BJ (cell line): ENCODE measurements around the gene TESK2. TPM values are rescaled to one million over a fixed set of nuclear protein-coding genes. Genes with fewer than 3 reads are reported as not detected.

Source experiments
- CTCF ChIA-PET: fragments of 350-600 bp; formaldehyde crosslinking; extraction: SDS; loops from one replicate; lab custom pipeline; 2021; ENCODE audit warnings: antibody characterized with exemption, inconsistent platforms; lab: Yijun Ruan, JAX
- POLR2A ChIA-PET: fragments of 300-600 bp; sonication (Branson Sonifier 250); formaldehyde crosslinking; extraction: SDS; loops from one replicate; lab custom pipeline; 2021; ENCODE audit warnings: antibody characterized with exemption; lab: Charles Lee
- DNase-seq: peaks from one replicate; pipeline ENCODE4 v3.0.0-alpha.2; 2011; ENCODE audit warnings: low read depth
- H3K27me3 ChIP-seq: 2 replicates; pipeline ENCODE4 v1.6.0; 2011; ENCODE audit warnings: low read length; ENCODE audit not compliant: control insufficient read depth, insufficient read depth
- H3K36me3 ChIP-seq: 2 replicates; pipeline ENCODE4 v1.5.1; 2011; ENCODE audit warnings: low read length; ENCODE audit not compliant: control insufficient read depth, insufficient read depth
- H3K4me3 ChIP-seq: 2 replicates; pipeline ENCODE4 v1.5.1; 2011; ENCODE audit warnings: low read depth, mild to moderate bottlenecking, control low read depth, low read length
- polyA plus RNA-seq: library from polyadenylated mRNA; depleted of rRNA; stranded (reverse); fragments of >200 nt; gene quantifications from 2 replicates; pipeline ENCODE4 v1.2.3, GENCODE V29; 2011
- TF ChIP-seq, protein P1 (sequence below): IDR thresholded peaks from 2 replicates; pipeline ENCODE4 v1.5.1; 2011; ENCODE audit warnings: low read depth, mild to moderate bottlenecking, control low read depth, inconsistent platforms, low read length, moderate library complexity; ENCODE audit not compliant: insufficient read depth

TESK2 gene
- polyA plus RNA-seq, 1 experiment = 2.5 TPM

DNA sequence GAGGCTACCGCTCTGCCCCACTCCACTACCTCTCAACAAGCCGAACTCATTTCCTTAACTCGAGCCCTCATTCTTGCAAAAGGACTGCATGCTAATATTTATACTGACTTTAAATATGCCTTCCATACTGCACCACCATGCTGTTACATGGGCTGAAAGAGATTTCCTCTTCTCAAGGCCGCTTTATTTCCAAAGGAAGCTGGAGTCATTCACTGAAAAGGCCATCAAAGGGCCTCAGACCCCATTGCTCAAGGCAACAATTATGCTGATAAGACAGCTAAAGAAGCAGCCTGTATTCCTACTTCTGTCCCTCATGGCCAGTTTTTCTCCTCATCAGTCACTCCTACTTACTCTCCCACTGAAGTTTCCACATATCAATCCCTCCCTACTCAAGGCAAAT lies 171.2 kb downstream of the TESK2 start:
- CTCF ChIA-PET = interaction anchor here (1.1 to 2.4 kb wide), 2 partner anchors 302 to 306 kb away, joined by 3 to 8 read pairs; no protein-coding TSS in a partner anchor
- POLR2A ChIA-PET = no interaction called here

DNA sequence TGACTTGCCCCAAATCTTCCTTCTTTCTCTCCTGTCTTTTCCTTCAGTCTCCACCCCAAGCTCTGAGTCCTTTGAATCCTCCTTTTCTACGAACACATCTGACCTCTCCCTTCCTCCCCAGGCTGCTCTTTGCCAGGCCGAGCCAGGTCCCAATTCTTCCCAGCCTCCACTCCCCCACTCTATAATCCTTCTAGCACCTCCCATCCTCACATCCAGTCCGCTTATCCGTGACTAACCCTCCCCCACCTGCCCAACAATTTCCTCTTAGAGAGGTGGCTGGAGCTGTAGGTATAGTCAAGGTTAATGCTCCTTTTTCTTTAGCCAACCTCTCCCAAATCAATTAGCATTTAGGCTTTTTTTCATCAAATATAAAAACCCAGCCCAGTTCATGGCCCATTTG lies 173.8 kb downstream of the TESK2 start:
- CTCF ChIA-PET = no interaction called here
- Histone ChIP-seq H3K36me3 (no peaks in the 10 kb centered on the region), H3K4me3 (no peak overlapping the region), H3K27me3 (peaks cover 3% of the 10 kb centered on the region; the same call in 1 of the 2 replicates)
- TF ChIP-seq, protein P1, sequence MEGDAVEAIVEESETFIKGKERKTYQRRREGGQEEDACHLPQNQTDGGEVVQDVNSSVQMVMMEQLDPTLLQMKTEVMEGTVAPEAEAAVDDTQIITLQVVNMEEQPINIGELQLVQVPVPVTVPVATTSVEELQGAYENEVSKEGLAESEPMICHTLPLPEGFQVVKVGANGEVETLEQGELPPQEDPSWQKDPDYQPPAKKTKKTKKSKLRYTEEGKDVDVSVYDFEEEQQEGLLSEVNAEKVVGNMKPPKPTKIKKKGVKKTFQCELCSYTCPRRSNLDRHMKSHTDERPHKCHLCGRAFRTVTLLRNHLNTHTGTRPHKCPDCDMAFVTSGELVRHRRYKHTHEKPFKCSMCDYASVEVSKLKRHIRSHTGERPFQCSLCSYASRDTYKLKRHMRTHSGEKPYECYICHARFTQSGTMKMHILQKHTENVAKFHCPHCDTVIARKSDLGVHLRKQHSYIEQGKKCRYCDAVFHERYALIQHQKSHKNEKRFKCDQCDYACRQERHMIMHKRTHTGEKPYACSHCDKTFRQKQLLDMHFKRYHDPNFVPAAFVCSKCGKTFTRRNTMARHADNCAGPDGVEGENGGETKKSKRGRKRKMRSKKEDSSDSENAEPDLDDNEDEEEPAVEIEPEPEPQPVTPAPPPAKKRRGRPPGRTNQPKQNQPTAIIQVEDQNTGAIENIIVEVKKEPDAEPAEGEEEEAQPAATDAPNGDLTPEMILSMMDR = no peak
- no peak for DNase-seq
- POLR2A ChIA-PET = no interaction called here

More for the DNA sequence above, 171.2 kb downstream of the TESK2 start:
- no peak for DNase-seq
- TF ChIP-seq, protein P1 = no peak
- Histone ChIP-seq H3K36me3 (no peaks in the 10 kb centered on the region), H3K27me3 (peaks cover 3% of the 10 kb centered on the region; the same call in 1 of the 2 replicates), H3K4me3 (no peak overlapping the region)

DNA sequence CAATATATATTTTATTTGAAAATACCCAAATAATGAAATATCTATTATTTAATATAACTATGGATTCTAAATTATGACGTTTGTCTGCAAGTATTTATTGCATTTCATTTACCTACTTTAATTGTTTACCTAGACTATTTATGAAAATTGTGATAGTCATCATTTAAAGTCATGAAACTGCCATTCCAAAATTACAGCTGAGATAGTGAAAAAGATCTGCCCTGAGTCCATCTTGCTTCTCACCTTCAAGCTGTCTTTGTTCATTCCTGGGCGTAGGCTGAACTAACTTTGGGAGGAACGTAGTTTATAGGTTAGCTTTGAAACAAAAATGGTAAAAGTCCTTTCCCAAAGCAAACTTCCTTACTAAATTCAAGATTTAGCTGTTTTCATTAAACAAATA lies 176.7 kb downstream of the TESK2 start:
- Histone ChIP-seq H3K27me3 (peaks cover 3% of the 10 kb centered on the region; the same call in 1 of the 2 replicates), H3K4me3 (no peak overlapping the region), H3K36me3 (no peaks in the 10 kb centered on the region)
- TF ChIP-seq, protein P1 = no peak
- ChIA-PET CTCF (interaction anchor here (0.7 to 1.5 kb wide), 3 partner anchors 14 to 300 kb away, joined by 3 to 7 read pairs (median 3); no protein-coding TSS in a partner anchor), POLR2A (no interaction called here)
- DNase-seq = no peak

DNA sequence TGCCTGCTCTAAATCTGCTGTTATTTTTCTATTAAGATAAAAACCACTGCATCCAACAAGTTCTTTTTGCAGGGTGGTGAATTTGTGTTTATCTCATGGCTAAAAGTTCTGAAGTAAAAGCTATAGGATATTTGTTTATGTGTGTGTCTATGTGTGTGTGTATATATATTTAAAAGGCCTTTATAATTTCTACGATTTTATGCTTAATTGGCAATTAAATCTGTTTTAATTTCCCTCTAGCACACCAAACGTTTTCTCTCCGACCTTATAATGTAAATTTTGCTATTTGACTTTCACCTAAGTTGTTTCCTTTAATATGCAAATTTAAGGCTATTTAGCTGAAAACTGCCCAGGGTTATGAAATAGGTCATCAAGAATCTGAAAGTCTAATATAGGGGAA lies 184.1 kb downstream of the TESK2 start:
- H3K27me3 ChIP-seq = no peaks in the 10 kb centered on the region
- POLR2A ChIA-PET = no interaction called here
- no peaks in the 10 kb centered on the region for H3K36me3 ChIP-seq
- H3K4me3 ChIP-seq = no peak overlapping the region
- no peak for DNase-seq
- TF ChIP-seq, protein P1 = no peak
- CTCF ChIA-PET = interaction anchor here (1.5 to 1.6 kb wide), 2 partner anchors 293 to 295 kb away, joined by 4 read pairs; partner anchors contain the start of gene UROD

DNA sequence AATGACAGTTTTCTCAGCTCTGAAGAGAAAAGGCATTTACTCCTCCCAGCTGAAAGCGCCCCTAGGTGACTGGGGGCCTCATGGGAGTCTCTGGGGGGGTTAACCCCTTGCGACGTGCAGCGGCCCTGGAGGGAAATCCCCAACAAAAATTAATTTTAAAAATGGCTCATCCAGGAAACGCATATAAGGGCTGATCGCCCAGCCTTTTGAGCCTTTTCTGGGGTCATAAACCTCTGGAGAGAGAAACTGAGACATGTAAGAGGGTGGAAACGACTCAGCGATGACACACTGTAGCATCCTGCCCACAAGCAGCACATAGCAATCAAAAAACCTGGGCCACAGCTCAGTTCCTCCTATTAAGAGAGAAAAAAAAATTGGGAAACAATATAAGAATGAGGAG lies 184.6 kb downstream of the TESK2 start:
- DNase-seq = no peak
- CTCF ChIA-PET = interaction anchor here (1.0 to 2.1 kb wide), 4 partner anchors 187 to 294 kb away, joined by 4 to 11 read pairs (median 6); partner anchors contain the start of gene UROD
- Histone ChIP-seq H3K4me3 (no peak overlapping the region), H3K27me3 (no peaks in the 10 kb centered on the region), H3K36me3 (no peaks in the 10 kb centered on the region)
- POLR2A ChIA-PET = no interaction called here
- TF ChIP-seq, protein P1 = no peak
